H9 (cell line): Measurements from ENCODE around the gene RIMBP2. TPM values are rescaled to one million over a fixed set of nuclear protein-coding genes. Genes with fewer than 3 reads are reported as not detected.

Experiments used
- DNase-seq: peaks from one replicate; pipeline ENCODE4 v3.0.0-alpha.2; 2017
- H2AFZ ChIP-seq: one replicate; pipeline ENCODE4 v1.6.1; 2013; ENCODE audit warnings: mild to moderate bottlenecking, low read length, control low read depth, moderate library complexity
- H2AK5ac ChIP-seq: 2 replicates; pipeline ENCODE4 v1.6.1; 2013; ENCODE audit warnings: low read length, control low read depth, mixed read lengths; ENCODE audit not compliant: insufficient read length
- H2BK120ac ChIP-seq: one replicate; pipeline ENCODE4 v1.6.1; 2013; ENCODE audit warnings: low read depth, mild to moderate bottlenecking, low read length, control low read depth, inconsistent platforms; ENCODE audit not compliant: poor library complexity, severe bottlenecking
- H2BK12ac ChIP-seq: 2 replicates; pipeline ENCODE4 v1.6.1; 2013; ENCODE audit warnings: low read length, control low read depth, mixed read lengths, low read depth; ENCODE audit not compliant: insufficient read length
- H2BK15ac ChIP-seq: 2 replicates; pipeline ENCODE4 v1.6.1; 2013; ENCODE audit warnings: low read depth, low read length, control low read depth
- H2BK20ac ChIP-seq: one replicate; pipeline ENCODE4 v1.6.1; 2013; ENCODE audit warnings: low read depth, mild to moderate bottlenecking, low read length, control low read depth, inconsistent platforms; ENCODE audit not compliant: poor library complexity, severe bottlenecking
- H2BK5ac ChIP-seq: 2 replicates; pipeline ENCODE4 v1.6.1; 2013; ENCODE audit warnings: low read length, control low read depth, mixed read lengths; ENCODE audit not compliant: insufficient read length
- H3K14ac ChIP-seq: 2 replicates; pipeline ENCODE4 v1.6.1; 2013; ENCODE audit warnings: low read length, control low read depth; ENCODE audit not compliant: insufficient read depth
- H3K18ac ChIP-seq: 2 replicates; pipeline ENCODE4 v1.6.1; 2013; ENCODE audit warnings: low read depth, mild to moderate bottlenecking, mixed read lengths, low read length, control low read depth; ENCODE audit not compliant: insufficient read length
- H3K23ac ChIP-seq: 2 replicates; pipeline ENCODE4 v1.6.1; 2013; ENCODE audit warnings: low read length, control low read depth, mixed read lengths, low read depth; ENCODE audit not compliant: insufficient read length
- H3K23me2 ChIP-seq: 2 replicates; pipeline ENCODE4 v1.6.1; 2013; ENCODE audit warnings: low read depth, mild to moderate bottlenecking, mixed read lengths, low read length, control low read depth; ENCODE audit not compliant: insufficient read length, poor library complexity, severe bottlenecking
- H3K27ac ChIP-seq: 2 replicates; pipeline ENCODE4 v1.5.1; 2013; ENCODE audit warnings: low read length, control low read depth, mixed read lengths, low read depth; ENCODE audit not compliant: insufficient read length
- H3K27me3 ChIP-seq: 2 replicates; pipeline ENCODE4 v1.6.1; 2013; ENCODE audit warnings: low read length, control low read depth, inconsistent platforms; ENCODE audit not compliant: insufficient read depth
- H3K4ac ChIP-seq: 2 replicates; pipeline ENCODE4 v1.6.1; 2013; ENCODE audit warnings: low read depth, mild to moderate bottlenecking, control low read depth, inconsistent platforms, low read length, moderate library complexity
- H3K4me1 ChIP-seq: 2 replicates; pipeline ENCODE4 v1.6.1; 2013; ENCODE audit warnings: low read length, control low read depth, inconsistent platforms; ENCODE audit not compliant: insufficient read depth
- H3K4me2 ChIP-seq: 2 replicates; pipeline ENCODE4 v1.6.1; 2013; ENCODE audit warnings: low read length, control low read depth, mixed read lengths; ENCODE audit not compliant: insufficient read length, insufficient read depth
- H3K56ac ChIP-seq: 2 replicates; pipeline ENCODE4 v1.6.1; 2013; ENCODE audit warnings: low read depth, mild to moderate bottlenecking, mixed read lengths, low read length, control low read depth; ENCODE audit not compliant: insufficient read length
- H3K79me1 ChIP-seq: 2 replicates; pipeline ENCODE4 v1.6.1; 2013; ENCODE audit warnings: low read depth, mild to moderate bottlenecking, moderate library complexity, low read length, control low read depth, inconsistent platforms; ENCODE audit not compliant: insufficient read depth, poor library complexity, severe bottlenecking
- H3K79me2 ChIP-seq: 2 replicates; pipeline ENCODE4 v1.6.1; 2013; ENCODE audit warnings: low read length, control low read depth, inconsistent platforms; ENCODE audit not compliant: insufficient read depth
- H3K9ac ChIP-seq: 2 replicates; pipeline ENCODE4 v1.6.1; 2013; ENCODE audit warnings: low read length, control low read depth, mixed read lengths; ENCODE audit not compliant: insufficient read length; ENCODE audit errors: extremely low read depth
- H3K9me3 ChIP-seq: one replicate; pipeline ENCODE4 v1.6.1; 2013; ENCODE audit warnings: low read depth, low read length, inconsistent platforms; ENCODE audit not compliant: control insufficient read depth
- H3T11ph ChIP-seq: one replicate; pipeline ENCODE4 v1.6.1; 2013; ENCODE audit warnings: mild to moderate bottlenecking, low read length, control low read depth, inconsistent platforms
- H4K20me1 ChIP-seq: one replicate; pipeline ENCODE4 v1.6.1; 2013; ENCODE audit not compliant: control insufficient read depth, insufficient read length, insufficient read depth
- H4K5ac ChIP-seq: 2 replicates; pipeline ENCODE4 v1.6.1; 2013; ENCODE audit warnings: low read depth, mild to moderate bottlenecking, mixed read lengths, low read length, control low read depth; ENCODE audit not compliant: insufficient read length
- H4K8ac ChIP-seq: replicated peaks from 2 replicates; pipeline ENCODE4 v1.6.1; 2013; ENCODE audit warnings: low read length, control low read depth, mixed read lengths, low read depth; ENCODE audit not compliant: insufficient read length
- H4K91ac ChIP-seq: 2 replicates; pipeline ENCODE4 v1.6.1; 2013; ENCODE audit warnings: low read depth, mild to moderate bottlenecking, moderate library complexity, mixed read lengths, low read length, control low read depth; ENCODE audit not compliant: insufficient read length
- H3K27ac Mint-ChIP-seq, 3 experiments: 2 replicates in 2 of 3; 3 replicates in 1 of 3; pipeline ENCODE4 v1.8.0; 2020 to 2021; ENCODE audit warnings: mixed read lengths in 3 of 3, mild to moderate bottlenecking in 1 of 3, moderate library complexity in 1 of 3
- H3K27me3 Mint-ChIP-seq: 2 replicates; pipeline ENCODE4 v1.8.0; 2021; ENCODE audit warnings: low read depth, mild to moderate bottlenecking, moderate library complexity, mixed read lengths
- H3K36me3 Mint-ChIP-seq, 3 experiments: 2 replicates in 2 of 3; 3 replicates in 1 of 3; pipeline ENCODE4 v1.8.0; 2020 to 2021; ENCODE audit warnings: low read depth in 3 of 3, mixed read lengths in 3 of 3; ENCODE audit not compliant: insufficient read depth in 1 of 3
- H3K4me1 Mint-ChIP-seq, 2 experiments: 2 replicates each; pipeline ENCODE4 v1.8.0; 2020; ENCODE audit warnings: mixed read lengths in 2 of 2
- H3K4me3 Mint-ChIP-seq, 2 experiments: 2 replicates in 1 of 2; 3 replicates in 1 of 2; pipeline ENCODE4 v1.8.0; 2020 to 2021; ENCODE audit warnings: mild to moderate bottlenecking in 2 of 2, mixed read lengths in 2 of 2, moderate library complexity in 1 of 2
- H3K9me3 Mint-ChIP-seq, 2 experiments: 2 replicates in 1 of 2; 3 replicates in 1 of 2; pipeline ENCODE4 v1.8.0; 2020; ENCODE audit warnings: mild to moderate bottlenecking in 2 of 2, mixed read lengths in 2 of 2, moderate library complexity in 1 of 2
- WGBS: extraction: QIAGEN DNeasy Blood & Tissue Kit; methylation state at CpG from one replicate; pipeline ENCODE4 v1.1.7; 2013; ENCODE audit warnings: missing lambda C conversion rate, low lambda C conversion rate, mixed read lengths; ENCODE audit not compliant: insufficient read length; ENCODE audit errors: extremely low coverage; 5-methylcytosine and 5-hydroxymethylcytosine counted together
- total RNA-seq: library from RNA; stranded (reverse); gene quantifications from 2 replicates; pipeline ENCODE4 v1.2.1, GENCODE V29; 2021
- TF ChIP-seq, protein P1 (sequence below): fragments of 200-600 bp; sonication (generic); conservative IDR thresholded peaks from 3 replicates; pipeline ENCODE4 v1.8.0; 2021; ENCODE audit warnings: antibody characterized with exemption, mild to moderate bottlenecking

The RIMBP2 gene
- total RNA-seq, 1 experiment from 2014 or later, result 0.70 TPM

DNA sequence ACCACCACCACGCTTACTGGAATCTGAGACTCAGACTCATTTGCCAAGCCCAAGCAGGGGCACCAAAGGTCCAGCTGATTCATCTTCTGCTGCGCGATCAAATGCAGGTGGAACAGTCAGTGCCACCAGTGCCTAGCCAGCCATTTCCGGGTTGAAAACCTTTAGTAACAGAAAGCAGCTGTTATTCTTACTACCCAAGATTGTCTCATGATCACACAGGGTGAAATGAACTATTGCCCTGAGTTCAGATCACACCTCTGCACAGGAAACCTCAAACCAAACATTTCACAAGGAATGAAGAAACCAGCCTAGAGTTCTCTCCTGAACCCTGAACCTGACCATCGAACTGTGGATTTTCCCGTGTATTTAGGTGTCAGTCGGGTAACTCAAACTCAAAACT, 88.9 kb downstream of the RIMBP2 start:
- no peak overlapping the region for H3T11ph ChIP-seq
- Mint-ChIP-seq H3K27me3 (peaks cover 2% of the 10 kb centered on the region; the same call in 1 of the 2 replicates), H3K36me3 (no peaks in the 10 kb centered on the region), H3K4me1 (peaks cover 3 to 7% of the 10 kb centered on the region in 2 experiments; a peak in 2 of 4 replicates), H3K4me3 (no peak overlapping the region), H3K27ac (no peak overlapping the region), H3K9me3 (peaks cover 0 to 2% of the 10 kb centered on the region in 2 experiments; a peak in 2 of 5 replicates)
- H2AFZ ChIP-seq, result no peak overlapping the region
- no peak overlapping the region for H2BK5ac ChIP-seq
- no peak overlapping the region for H3K56ac ChIP-seq
- TF ChIP-seq, protein P1, sequence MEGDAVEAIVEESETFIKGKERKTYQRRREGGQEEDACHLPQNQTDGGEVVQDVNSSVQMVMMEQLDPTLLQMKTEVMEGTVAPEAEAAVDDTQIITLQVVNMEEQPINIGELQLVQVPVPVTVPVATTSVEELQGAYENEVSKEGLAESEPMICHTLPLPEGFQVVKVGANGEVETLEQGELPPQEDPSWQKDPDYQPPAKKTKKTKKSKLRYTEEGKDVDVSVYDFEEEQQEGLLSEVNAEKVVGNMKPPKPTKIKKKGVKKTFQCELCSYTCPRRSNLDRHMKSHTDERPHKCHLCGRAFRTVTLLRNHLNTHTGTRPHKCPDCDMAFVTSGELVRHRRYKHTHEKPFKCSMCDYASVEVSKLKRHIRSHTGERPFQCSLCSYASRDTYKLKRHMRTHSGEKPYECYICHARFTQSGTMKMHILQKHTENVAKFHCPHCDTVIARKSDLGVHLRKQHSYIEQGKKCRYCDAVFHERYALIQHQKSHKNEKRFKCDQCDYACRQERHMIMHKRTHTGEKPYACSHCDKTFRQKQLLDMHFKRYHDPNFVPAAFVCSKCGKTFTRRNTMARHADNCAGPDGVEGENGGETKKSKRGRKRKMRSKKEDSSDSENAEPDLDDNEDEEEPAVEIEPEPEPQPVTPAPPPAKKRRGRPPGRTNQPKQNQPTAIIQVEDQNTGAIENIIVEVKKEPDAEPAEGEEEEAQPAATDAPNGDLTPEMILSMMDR, result no peak
- no peaks in the 10 kb centered on the region for H3K79me2 ChIP-seq
- WGBS, result no CpG with 5 or more reads among the region's 7 CpGs
- H2BK15ac ChIP-seq, result no peak overlapping the region
- H4K20me1 ChIP-seq, result no peaks in the 10 kb centered on the region
- H3K4me2 ChIP-seq, result no peak overlapping the region
- H2BK12ac ChIP-seq, result no peak overlapping the region
- H3K18ac ChIP-seq, result no peak overlapping the region
- H3K9me3 ChIP-seq, result no peaks in the 10 kb centered on the region
- DNase-seq, result no peak
- no peaks in the 10 kb centered on the region for H3K4me1 ChIP-seq
- no peak overlapping the region for H4K5ac ChIP-seq
- no peak overlapping the region for H3K27ac ChIP-seq
- H2AK5ac ChIP-seq, result no peak overlapping the region
- H3K14ac ChIP-seq, result no peak overlapping the region; the same call in 1 of the 2 replicates
- no peak overlapping the region for H3K4ac ChIP-seq
- H3K79me1 ChIP-seq, result no peaks in the 10 kb centered on the region
- H2BK120ac ChIP-seq, result no peak overlapping the region
- H4K91ac ChIP-seq, result no peak overlapping the region
- H3K23ac ChIP-seq, result no peak overlapping the region
- H3K9ac ChIP-seq, result no peak overlapping the region
- no peak overlapping the region for H2BK20ac ChIP-seq
- no peak overlapping the region for H4K8ac ChIP-seq
- no peaks in the 10 kb centered on the region for H3K27me3 ChIP-seq
- H3K23me2 ChIP-seq, result no peaks in the 10 kb centered on the region
